Bronchial epithelial cell (primary cell): ENCODE results near the gene KRTAP10-2. TPM values are rescaled to one million over a fixed set of nuclear protein-coding genes. Genes with fewer than 3 reads are reported as not detected.

Experiments
- DNase-seq: peaks from one replicate; pipeline ENCODE4 v3.0.0-alpha.2; 2010; ENCODE audit warnings: low read depth
- FAIRE-seq: peaks from 2 replicates; lab custom pipeline; 2011; peaks lifted over from hg19 to GRCh38; lab: Jason Lieb, UNC
- H3K27me3 ChIP-seq: 2 replicates; pipeline ENCODE4 v1.5.1; 2011; ENCODE audit warnings: low read length; ENCODE audit not compliant: control insufficient read depth, insufficient read depth
- H3K36me3 ChIP-seq: 2 replicates; pipeline ENCODE4 v1.5.1; 2011; ENCODE audit warnings: low read length; ENCODE audit not compliant: control insufficient read depth, insufficient read depth
- H3K4me3 ChIP-seq: 2 replicates; pipeline ENCODE4 v1.5.1; 2011; ENCODE audit warnings: mild to moderate bottlenecking, low read depth, low read length, control low read depth
- total RNA-seq: library from RNA; depleted of rRNA; stranded (reverse); fragments of >200 nt; gene quantifications from 2 replicates; pipeline ENCODE4 v1.2.1, GENCODE V29; 2014
- TF ChIP-seq, protein P1 (sequence below): IDR thresholded peaks from 2 replicates; pipeline ENCODE4 v1.5.1; 2011; ENCODE audit warnings: mild to moderate bottlenecking, moderate library complexity, low read length, control low read depth, inconsistent platforms; ENCODE audit not compliant: insufficient read depth, severe bottlenecking

Gene KRTAP10-2
- total RNA-seq, 1 donor from 2014 or later = not detected

- H3K36me3 ChIP-seq = no peaks in the 10 kb centered on the region
- H3K4me3 ChIP-seq = no peak overlapping the region
- FAIRE-seq (no peak), DNase-seq (no peak)
- H3K27me3 ChIP-seq = no peaks in the 10 kb centered on the region
- TF ChIP-seq, protein P1, sequence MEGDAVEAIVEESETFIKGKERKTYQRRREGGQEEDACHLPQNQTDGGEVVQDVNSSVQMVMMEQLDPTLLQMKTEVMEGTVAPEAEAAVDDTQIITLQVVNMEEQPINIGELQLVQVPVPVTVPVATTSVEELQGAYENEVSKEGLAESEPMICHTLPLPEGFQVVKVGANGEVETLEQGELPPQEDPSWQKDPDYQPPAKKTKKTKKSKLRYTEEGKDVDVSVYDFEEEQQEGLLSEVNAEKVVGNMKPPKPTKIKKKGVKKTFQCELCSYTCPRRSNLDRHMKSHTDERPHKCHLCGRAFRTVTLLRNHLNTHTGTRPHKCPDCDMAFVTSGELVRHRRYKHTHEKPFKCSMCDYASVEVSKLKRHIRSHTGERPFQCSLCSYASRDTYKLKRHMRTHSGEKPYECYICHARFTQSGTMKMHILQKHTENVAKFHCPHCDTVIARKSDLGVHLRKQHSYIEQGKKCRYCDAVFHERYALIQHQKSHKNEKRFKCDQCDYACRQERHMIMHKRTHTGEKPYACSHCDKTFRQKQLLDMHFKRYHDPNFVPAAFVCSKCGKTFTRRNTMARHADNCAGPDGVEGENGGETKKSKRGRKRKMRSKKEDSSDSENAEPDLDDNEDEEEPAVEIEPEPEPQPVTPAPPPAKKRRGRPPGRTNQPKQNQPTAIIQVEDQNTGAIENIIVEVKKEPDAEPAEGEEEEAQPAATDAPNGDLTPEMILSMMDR = no peak
These were observed 3.5 kb downstream of the KRTAP10-2 start for GRCh38 chr21:44547656-44548331.

DNA sequence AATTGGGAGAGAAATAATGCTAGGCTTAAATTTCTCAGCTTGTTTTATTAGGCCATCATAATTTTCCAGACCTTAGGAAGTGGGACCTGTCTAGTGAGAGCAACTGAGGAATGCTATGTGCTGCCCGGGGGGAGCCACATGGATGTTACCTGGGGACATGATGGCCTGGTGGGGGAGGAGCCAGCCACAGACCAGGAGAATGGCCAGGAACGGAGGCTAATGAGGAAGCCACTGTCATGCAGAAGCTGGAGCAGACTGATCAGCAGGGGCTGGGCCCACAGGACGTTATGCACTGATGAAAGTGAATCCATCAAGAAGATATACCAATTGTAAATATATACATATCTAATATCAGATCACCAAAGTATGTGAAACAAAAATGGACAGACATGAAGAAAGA lies 6.7 kb downstream of the KRTAP10-2 start:
- H3K36me3 ChIP-seq = no peaks in the 10 kb centered on the region
- H3K27me3 ChIP-seq = no peaks in the 10 kb centered on the region
- DNase-seq (no peak), FAIRE-seq (no peak)
- TF ChIP-seq, protein P1 = no peak
- no peak overlapping the region for H3K4me3 ChIP-seq

GRCh38 chr21:44542716-44543115 lies 8.6 kb downstream of the KRTAP10-2 start:
- TF ChIP-seq, protein P1 = no peak
- Histone ChIP-seq H3K36me3 (no peaks in the 10 kb centered on the region), H3K4me3 (no peak overlapping the region), H3K27me3 (no peaks in the 10 kb centered on the region)
- FAIRE-seq (no peak), DNase-seq (no peak)

DNA sequence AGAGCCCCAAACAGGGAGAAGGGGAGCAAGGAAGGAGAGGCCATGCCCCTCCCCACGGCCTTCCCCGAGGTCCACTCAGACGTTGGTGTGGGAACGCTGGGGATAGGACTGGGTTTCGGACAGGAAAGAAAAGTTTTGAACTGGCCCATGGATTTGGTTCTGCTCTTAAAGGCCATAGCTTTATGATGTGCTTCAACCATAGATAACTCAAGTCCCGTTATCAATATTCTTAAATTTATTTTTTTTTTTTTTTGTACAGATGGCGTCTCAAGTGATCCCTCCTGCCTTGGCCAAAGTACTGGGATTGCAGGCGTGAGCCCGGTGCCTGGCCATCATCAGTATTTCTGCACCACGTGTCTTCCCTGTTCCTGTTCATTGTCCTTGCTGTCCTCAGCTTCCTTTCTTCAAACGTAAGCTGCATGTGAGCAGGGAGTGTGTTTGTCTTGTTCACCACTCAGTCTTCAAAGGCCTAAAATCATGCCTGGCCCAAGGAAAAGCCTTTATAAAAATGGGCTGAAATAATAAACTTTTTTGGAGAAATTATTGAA lies 10.5 kb downstream of the KRTAP10-2 start:
- no peak overlapping the region for H3K4me3 ChIP-seq
- TF ChIP-seq, protein P1 = no peak
- H3K36me3 ChIP-seq = no peaks in the 10 kb centered on the region
- H3K27me3 ChIP-seq = no peaks in the 10 kb centered on the region
- FAIRE-seq (no peak), DNase-seq (no peak)

- DNase-seq (no peak), FAIRE-seq (no peak)
- TF ChIP-seq, protein P1 = no peak
- Histone ChIP-seq H3K36me3 (no peaks in the 10 kb centered on the region), H3K4me3 (no peak within 1 kb of the TSS), H3K27me3 (no peaks in the 10 kb centered on the region)
These were observed 11.2 kb downstream of the KRTAP10-2 start, which contains the start of gene KRTAP10-1 for GRCh38 chr21:44539991-44540666. TSS of gene KRTAP10-1 (minus strand) at chr21:44540195. CDS start at chr21:44540150, 45 bp downstream.
